ENCODE data around the gene SLC7A6.

The SLC7A6 gene

DNA sequence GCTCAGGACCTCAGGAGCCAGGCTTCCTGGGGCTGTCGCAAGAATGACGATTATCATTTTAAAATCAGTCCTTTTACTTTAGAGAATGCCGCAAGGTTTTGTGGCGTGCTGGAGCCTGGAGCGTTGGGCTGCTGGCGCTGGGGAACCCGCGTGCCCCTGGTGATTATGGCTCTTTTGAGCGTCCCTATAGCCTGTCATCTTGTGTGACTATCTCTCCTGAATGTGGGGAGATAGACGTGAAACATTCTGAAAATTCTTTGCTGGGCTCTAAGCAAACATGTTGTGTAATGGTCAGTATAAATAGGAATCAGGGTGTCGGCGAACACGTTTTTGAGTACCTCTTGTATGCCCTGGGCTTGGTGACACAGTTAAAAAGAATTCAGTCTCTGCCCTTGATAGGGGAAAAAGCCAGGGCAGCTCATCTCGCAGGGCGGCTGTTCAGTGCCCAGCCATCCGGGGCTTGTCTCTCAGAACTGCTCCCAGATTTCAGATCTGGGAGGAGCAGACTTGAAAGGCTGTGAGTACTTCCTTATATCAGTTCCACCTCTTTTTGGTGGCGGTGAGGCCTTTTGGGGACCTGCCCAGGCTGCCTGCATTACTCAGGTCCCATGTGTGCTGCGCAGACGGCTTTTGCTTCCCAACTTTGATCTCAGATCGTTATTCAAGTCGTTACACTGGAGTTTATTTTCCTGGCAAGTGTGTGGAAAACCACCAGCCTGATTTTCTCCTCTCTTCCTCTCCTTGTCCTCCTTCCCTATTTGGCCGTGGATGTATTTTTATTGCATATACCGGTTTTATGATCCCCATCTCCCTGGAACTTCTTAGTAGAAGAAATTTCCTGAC lies 973 bp downstream of the SLC7A6 start:
- peak; percentile 89 for DNase-seq (ENCODE audit: low read depth)
- H3K4me3 ChIP-seq (ENCODE audit: low read length) = peak overlapping the region; percentile 96
- TF ChIP-seq, protein P1, sequence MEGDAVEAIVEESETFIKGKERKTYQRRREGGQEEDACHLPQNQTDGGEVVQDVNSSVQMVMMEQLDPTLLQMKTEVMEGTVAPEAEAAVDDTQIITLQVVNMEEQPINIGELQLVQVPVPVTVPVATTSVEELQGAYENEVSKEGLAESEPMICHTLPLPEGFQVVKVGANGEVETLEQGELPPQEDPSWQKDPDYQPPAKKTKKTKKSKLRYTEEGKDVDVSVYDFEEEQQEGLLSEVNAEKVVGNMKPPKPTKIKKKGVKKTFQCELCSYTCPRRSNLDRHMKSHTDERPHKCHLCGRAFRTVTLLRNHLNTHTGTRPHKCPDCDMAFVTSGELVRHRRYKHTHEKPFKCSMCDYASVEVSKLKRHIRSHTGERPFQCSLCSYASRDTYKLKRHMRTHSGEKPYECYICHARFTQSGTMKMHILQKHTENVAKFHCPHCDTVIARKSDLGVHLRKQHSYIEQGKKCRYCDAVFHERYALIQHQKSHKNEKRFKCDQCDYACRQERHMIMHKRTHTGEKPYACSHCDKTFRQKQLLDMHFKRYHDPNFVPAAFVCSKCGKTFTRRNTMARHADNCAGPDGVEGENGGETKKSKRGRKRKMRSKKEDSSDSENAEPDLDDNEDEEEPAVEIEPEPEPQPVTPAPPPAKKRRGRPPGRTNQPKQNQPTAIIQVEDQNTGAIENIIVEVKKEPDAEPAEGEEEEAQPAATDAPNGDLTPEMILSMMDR (conservative IDR thresholded peaks at IDR 0.05; ENCODE audit: low read length) = no peak

DNA sequence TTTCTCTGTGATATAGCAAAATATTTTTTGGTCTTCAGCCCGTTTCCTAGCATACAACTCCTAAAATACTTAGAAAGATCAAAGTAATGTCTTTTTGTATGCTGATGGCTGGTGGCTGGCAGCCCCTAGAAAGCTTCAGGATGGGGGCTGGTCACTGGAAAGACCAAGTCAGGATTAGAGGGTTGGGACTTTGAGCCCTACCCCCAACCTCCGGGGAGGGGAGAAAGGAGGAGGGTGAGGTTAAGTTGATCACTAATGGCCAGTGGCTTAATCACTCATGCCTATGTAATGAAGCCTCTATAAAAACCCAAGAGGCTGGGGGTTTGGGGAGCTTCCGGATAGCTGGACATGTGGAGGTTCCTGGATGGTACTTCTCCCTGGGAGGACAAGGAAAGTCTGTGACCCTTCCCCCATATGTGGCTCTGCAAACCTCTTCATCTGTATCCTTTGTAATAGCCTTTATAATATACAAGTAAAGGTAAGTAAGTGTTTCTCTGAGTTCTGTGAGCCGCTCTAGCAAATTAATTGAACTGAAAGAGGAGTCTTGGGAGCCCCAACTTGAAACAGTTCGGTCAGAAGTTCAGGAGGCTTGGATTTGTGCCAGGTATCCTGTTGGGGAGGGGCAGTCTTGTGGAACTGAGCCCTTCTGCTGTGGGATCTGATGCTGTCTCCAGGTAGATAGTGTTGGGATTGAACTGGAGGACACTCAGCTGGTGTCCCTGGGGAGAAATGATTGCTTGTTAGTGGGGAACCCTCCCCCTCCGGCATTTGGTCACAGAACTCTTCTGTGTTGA lies 3.5 kb downstream of the SLC7A6 start:
- TF ChIP-seq, protein P1 (conservative IDR thresholded peaks at IDR 0.05; ENCODE audit: low read length) = no peak
- no peak for DNase-seq (ENCODE audit: low read depth)

DNA sequence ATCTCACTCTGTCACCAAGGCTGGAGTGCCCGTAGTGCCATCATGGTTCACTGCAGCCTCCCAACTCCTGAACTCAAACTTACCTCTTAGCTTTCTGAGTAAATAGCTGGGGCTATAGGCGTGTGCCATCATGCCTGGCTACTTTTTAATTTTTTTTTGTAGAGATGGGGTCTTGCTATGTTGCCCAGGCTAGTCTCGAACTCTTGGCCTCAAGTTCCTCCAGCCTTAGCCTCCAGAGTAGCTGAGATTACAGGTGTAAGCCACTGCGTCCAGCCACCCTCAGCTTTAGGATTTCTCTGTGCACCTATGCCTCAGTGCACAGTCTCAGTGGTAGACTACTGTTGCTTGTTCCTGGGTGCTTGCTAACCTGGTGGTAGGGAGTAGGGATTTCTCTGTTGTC lies 5.5 kb downstream of the SLC7A6 start:
- TF ChIP-seq, protein P1 (conservative IDR thresholded peaks at IDR 0.05; ENCODE audit: low read length) = no peak
- no peak overlapping the region for H3K4me3 ChIP-seq (ENCODE audit: low read length)
- DNase-seq (ENCODE audit: low read depth) = no peak

More for the DNA sequence above, 3.5 kb downstream of the SLC7A6 start:
- H3K4me3 ChIP-seq (ENCODE audit: low read length) = no peak overlapping the region

DNA sequence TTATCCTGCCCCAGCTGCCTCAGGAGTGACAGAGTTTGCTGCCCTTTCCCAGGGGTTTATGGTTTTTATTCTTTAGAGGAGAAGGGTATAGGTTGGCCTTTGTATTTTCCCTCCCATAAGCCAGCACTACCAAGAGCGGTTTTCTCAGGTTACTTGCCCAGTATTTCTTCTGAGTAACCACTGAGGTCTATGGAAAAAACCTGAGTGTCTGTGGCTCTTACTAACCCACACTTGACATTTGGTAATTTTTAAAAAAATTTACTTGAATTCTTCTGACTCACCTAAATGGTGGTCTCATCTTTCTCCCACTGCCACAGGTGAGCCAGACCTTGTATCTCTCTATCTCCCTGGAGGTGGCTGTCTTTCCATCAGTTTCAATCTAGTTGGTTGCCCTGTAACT lies 6.0 kb downstream of the SLC7A6 start:
- TF ChIP-seq, protein P1 (conservative IDR thresholded peaks at IDR 0.05; ENCODE audit: low read length) = no peak
- no peak overlapping the region for H3K4me3 ChIP-seq (ENCODE audit: low read length)
- DNase-seq (ENCODE audit: low read depth) = no peak

DNA sequence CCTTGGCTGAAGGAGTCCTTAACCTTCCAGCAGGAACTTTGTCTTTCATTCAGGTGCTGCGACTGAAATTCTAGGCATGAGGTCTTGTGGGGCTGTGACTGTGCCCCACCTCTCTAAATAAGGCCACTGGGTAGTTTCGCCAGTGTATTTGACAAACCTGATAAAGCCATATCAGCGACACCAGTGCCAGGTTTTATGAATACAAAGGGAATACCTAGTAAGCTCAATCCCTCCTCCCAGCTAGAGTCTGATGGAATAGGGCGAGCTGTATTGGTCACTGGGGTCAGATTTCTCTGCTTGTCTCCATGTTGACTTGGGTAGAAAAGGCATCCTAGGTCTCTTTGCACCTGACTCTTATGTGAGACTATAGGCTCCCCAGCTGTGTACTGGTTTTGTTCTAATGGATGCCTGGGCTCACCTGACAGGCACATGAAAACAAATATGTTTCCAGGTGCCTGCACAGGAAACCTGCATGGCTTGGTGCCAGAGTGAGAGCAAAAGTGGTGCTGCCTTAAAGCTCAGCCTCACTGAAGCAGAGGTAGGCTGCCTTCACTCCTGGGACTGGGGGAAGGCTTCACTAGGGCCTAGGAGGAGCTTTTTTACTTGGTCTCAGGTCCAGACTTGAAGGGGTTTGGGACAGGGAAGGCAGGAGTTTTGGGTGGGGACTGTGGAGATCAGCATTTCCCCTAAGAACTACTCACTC lies 8.3 kb downstream of the SLC7A6 start:
- DNase-seq (ENCODE audit: low read depth) = no peak
- TF ChIP-seq, protein P1 (conservative IDR thresholded peaks at IDR 0.05; ENCODE audit: low read length) = no peak
- no peak overlapping the region for H3K4me3 ChIP-seq (ENCODE audit: low read length)

DNA sequence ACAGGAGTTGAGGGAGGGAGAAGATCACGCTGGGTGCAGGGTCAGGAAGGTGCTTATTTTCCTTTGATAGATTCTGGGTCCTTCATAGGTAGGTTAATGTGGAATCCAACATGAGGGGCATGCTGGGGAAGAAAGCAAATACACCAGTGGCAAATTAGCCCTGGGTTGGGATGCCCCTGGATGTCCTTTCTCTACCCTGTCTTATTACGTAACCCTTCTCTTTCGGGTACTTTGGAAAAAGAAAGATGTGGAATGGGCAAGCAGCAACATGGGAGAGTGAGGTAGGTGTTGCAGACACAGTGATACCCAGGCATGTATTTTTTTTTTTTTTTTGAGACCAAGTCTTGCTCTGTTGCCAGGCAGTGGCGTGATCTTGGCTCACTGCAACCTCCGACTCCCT lies 9.1 kb downstream of the SLC7A6 start:
- TF ChIP-seq, protein P1 (conservative IDR thresholded peaks at IDR 0.05; ENCODE audit: low read length) = no peak
- no peak for DNase-seq (ENCODE audit: low read depth)
- no peak overlapping the region for H3K4me3 ChIP-seq (ENCODE audit: low read length)
